Measurements from ENCODE around the gene CSNK1A1L. TPM values are rescaled to one million over a fixed set of nuclear protein-coding genes. Genes with fewer than 3 reads are reported as not detected.

Gene CSNK1A1L
- total RNA-seq, 4 donors from 2014 or later = not detected

GRCh38 chr13:37101201-37101600, 4.3 kb downstream of the CSNK1A1L start:
- no peak for DNase-seq
- TF ChIP-seq POLR2A (IDR thresholded peaks at IDR 0.05) = no peak
- TF ChIP-seq, protein P1, sequence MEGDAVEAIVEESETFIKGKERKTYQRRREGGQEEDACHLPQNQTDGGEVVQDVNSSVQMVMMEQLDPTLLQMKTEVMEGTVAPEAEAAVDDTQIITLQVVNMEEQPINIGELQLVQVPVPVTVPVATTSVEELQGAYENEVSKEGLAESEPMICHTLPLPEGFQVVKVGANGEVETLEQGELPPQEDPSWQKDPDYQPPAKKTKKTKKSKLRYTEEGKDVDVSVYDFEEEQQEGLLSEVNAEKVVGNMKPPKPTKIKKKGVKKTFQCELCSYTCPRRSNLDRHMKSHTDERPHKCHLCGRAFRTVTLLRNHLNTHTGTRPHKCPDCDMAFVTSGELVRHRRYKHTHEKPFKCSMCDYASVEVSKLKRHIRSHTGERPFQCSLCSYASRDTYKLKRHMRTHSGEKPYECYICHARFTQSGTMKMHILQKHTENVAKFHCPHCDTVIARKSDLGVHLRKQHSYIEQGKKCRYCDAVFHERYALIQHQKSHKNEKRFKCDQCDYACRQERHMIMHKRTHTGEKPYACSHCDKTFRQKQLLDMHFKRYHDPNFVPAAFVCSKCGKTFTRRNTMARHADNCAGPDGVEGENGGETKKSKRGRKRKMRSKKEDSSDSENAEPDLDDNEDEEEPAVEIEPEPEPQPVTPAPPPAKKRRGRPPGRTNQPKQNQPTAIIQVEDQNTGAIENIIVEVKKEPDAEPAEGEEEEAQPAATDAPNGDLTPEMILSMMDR (IDR thresholded peaks at IDR 0.05) = no peak
- H3K9me3 ChIP-seq = no peaks in the 10 kb centered on the region
- H3K4me1 ChIP-seq = no peaks in the 10 kb centered on the region
- intact Hi-C loops (cut with DNase I) = loop anchor here (10.0 kb wide), 1 partner anchor 504 kb away; no protein-coding TSS in a partner anchor
- H3K27ac ChIP-seq = no peak overlapping the region
- no peak overlapping the region for H3K4me3 ChIP-seq (replicated peaks in 1 of 3)
- 52 to 73% methylated on average over 1 of the region's 1 CpG for WGBS, 2 donors
- no peaks in the 10 kb centered on the region for H3K27me3 ChIP-seq
- no peaks in the 10 kb centered on the region for H3K36me3 ChIP-seq

GRCh38 chr13:37100731-37101130, 4.7 kb downstream of the CSNK1A1L start:
- Histone ChIP-seq H3K27ac (no peak overlapping the region), H3K27me3 (no peaks in the 10 kb centered on the region), H3K9me3 (no peaks in the 10 kb centered on the region), H3K4me1 (no peaks in the 10 kb centered on the region), H3K36me3 (no peaks in the 10 kb centered on the region), H3K4me3 (replicated peaks in 1 of 3) (no peak overlapping the region)
- intact Hi-C loops (cut with DNase I) = loop anchor here (10.0 kb wide), 1 partner anchor 504 kb away; no protein-coding TSS in a partner anchor
- TF ChIP-seq POLR2A (IDR thresholded peaks at IDR 0.05) = no peak
- TF ChIP-seq, protein P1 (IDR thresholded peaks at IDR 0.05) = no peak
- DNase-seq = no peak

GRCh38 chr13:37097076-37097475, 8.4 kb downstream of the CSNK1A1L start:
- no peaks in the 10 kb centered on the region for H3K36me3 ChIP-seq
- H3K4me3 ChIP-seq (replicated peaks in 1 of 3) = no peak overlapping the region
- no peaks in the 10 kb centered on the region for H3K4me1 ChIP-seq
- H3K27ac ChIP-seq = no peak overlapping the region
- intact Hi-C loops (cut with DNase I) = no loop called here
- DNase-seq = no peak
- H3K9me3 ChIP-seq = no peaks in the 10 kb centered on the region
- H3K27me3 ChIP-seq = no peaks in the 10 kb centered on the region
- TF ChIP-seq, protein P1 (IDR thresholded peaks at IDR 0.05) = no peak
- TF ChIP-seq POLR2A (IDR thresholded peaks at IDR 0.05) = no peak
- 84 to 85% methylated on average over 4 of the region's 4 CpGs for WGBS, 2 donors

DNA sequence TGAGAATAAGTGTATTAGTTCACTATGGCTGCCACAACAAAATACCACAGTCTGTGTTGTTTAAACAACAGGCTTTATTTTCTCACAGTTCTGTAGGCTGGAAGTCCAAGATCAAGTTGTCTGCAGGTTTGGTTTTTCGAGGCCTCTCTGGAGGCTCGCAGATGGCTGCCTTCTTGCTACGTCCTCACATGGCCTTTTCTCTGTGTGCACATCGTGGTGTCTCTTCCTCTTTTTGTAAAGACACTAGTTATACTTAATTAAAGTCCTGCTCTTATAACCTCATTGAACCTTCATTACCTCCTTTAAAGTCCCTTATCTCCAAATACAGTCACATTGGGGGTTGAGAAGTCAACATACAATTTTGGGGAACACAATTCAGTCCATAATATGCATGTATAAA, 10.6 kb downstream of the CSNK1A1L start:
- H3K4me3 ChIP-seq (replicated peaks in 1 of 3) = no peak overlapping the region
- H3K36me3 ChIP-seq = no peaks in the 10 kb centered on the region
- WGBS, 2 donors = 93 to 97% methylated on average over 4 of the region's 4 CpGs
- no peak for DNase-seq
- intact Hi-C loops (cut with DNase I) = no loop called here
- no peaks in the 10 kb centered on the region for H3K9me3 ChIP-seq
- no peak overlapping the region for H3K27ac ChIP-seq
- H3K4me1 ChIP-seq = no peaks in the 10 kb centered on the region
- TF ChIP-seq POLR2A (IDR thresholded peaks at IDR 0.05) = no peak
- TF ChIP-seq, protein P1 (IDR thresholded peaks at IDR 0.05) = no peak
- H3K27me3 ChIP-seq = no peaks in the 10 kb centered on the region

GRCh38 chr13:37094099-37094498, 11.4 kb downstream of the CSNK1A1L start:
- WGBS, 2 donors = 7 to 15% methylated on average over 3 of the region's 3 CpGs
- TF ChIP-seq, protein P1 (IDR thresholded peaks at IDR 0.05) = no peak
- no peak for TF ChIP-seq POLR2A (IDR thresholded peaks at IDR 0.05)
- no peak for DNase-seq
- H3K4me1 ChIP-seq = no peaks in the 10 kb centered on the region
- H3K4me3 ChIP-seq (replicated peaks in 1 of 3) = no peak overlapping the region
- no peaks in the 10 kb centered on the region for H3K27me3 ChIP-seq
- H3K27ac ChIP-seq = no peak overlapping the region
- no peaks in the 10 kb centered on the region for H3K36me3 ChIP-seq
- H3K9me3 ChIP-seq = no peaks in the 10 kb centered on the region
- intact Hi-C loops (cut with DNase I) = no loop called here

Data from thyroid gland (tissue), 4 donors.